Hematopoietic multipotent progenitor cell treated with erythropoietin and hydrocortisone succinate and interleukin-3 and kit ligand, for 17 days (in vitro differentiated cells): ENCODE measurements around the gene SCAMP1.
A peak's percentile ranks its signal among the peaks of the same experiment; 100 is the strongest.
"Not testable (repeated sequence)": the region's sequence is repeated elsewhere in the genome, so short reads cannot be mapped to it uniquely, and the experiment has no call there.

ENCODE experiments used
- DNase-seq: peaks from one replicate; pipeline ENCODE4 v3.0.0-alpha.2; 2015; ENCODE audit warnings: low spot score

Gene SCAMP1

GRCh38 chr5:78359831-78360673 is at the start of gene SCAMP1:
SCAMP1 (plus strand) TSS chr5:78360617; CDS start chr5:78360672, 55 bp downstream.
- peak; percentile 89 for DNase-seq

GRCh38 chr5:78317515-78317914 is 42.9 kb upstream of the SCAMP1 start:
- DNase-seq = no peak

DNA sequence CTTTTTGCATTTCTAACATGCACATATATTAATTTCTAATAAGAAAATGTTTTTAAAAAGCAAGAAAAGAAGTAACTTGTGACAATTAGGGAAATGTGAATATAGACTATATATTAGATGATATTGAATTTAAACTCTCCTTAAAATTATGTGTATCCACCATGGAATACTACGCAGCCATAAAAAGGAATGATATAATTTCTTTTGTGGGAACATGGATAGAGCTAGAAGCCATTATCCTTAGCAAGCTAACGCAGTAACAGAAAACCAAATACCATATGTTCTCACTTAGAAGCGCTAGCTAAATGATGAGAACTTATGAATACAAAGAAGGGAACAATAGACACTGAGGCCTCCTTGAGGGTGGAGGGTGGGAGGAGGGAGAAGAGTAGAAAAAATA is 42.1 kb upstream of the SCAMP1 start:
- DNase-seq = no peak

GRCh38 chr5:78320401-78320800 is 40.0 kb upstream of the SCAMP1 start:
- DNase-seq = peak; percentile 9

DNA sequence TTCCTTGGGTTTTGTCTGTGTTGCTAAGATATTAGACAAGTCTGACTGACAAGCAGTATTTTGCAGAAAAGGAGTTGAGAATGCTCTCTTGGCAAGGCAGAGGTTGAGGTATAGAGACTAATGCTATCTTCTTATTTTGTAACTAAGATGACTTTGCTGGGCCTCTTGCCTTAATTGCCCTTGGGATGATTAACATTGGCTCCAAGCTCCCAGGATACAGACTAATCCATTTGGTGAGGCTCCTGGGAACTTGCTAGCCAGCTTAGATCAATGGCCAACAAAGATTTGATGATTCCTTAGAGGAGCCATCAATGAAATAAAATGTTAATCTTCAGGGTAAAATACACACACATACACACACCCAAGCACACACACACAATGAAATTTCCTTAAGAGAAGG is 37.2 kb upstream of the SCAMP1 start:
- no peak for DNase-seq

- no peak for DNase-seq
Measured at GRCh38 chr5:78326930-78327329, 33.5 kb upstream of the SCAMP1 start.

DNA sequence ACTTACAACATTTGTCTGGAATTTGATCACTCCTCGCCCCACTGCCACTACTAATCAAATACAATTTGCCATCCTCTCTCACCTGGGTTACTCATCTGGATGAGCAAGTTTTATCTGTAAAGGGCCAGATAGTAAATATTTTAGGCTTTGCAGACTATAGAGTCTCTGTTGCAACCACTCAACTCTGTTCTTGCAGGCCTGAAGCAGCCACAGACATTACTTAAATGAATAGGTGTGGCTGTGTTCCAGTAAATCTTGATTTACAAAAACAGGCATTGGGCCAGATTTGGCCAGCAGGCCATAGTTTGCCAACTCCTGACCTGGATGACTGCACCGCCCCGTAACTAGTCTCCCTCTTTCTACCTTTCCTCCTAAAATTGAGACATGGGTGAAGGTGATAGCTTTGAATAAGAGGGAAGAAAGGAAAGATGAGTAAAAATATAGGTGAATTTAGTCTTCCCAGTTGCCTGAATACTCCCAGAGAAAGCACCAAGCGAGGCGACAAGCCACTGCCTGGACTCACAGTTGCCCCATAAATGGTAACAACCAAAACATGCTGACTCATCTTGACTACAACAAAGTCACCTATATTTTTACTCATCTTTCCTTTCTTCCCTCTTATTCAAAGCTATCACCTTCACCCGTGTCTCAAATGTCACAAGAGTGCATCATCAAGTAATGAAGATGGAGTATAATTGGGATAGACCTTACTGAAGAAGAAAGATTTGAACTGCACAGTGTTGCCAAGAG is 32.5 kb upstream of the SCAMP1 start:
- DNase-seq = no peak

GRCh38 chr5:78328585-78329173 is 31.7 kb upstream of the SCAMP1 start:
- no peak for DNase-seq

GRCh38 chr5:78331523-78332080 is 28.8 kb upstream of the SCAMP1 start:
- DNase-seq = no peak

GRCh38 chr5:78334811-78335210 is 25.6 kb upstream of the SCAMP1 start:
- no peak for DNase-seq

- DNase-seq = no peak
Measured at GRCh38 chr5:78335976-78336375, 24.4 kb upstream of the SCAMP1 start.

GRCh38 chr5:78336698-78337097 is 23.7 kb upstream of the SCAMP1 start:
- no peak for DNase-seq

GRCh38 chr5:78339617-78340436 is 20.6 kb upstream of the SCAMP1 start:
- no peak for DNase-seq

DNA sequence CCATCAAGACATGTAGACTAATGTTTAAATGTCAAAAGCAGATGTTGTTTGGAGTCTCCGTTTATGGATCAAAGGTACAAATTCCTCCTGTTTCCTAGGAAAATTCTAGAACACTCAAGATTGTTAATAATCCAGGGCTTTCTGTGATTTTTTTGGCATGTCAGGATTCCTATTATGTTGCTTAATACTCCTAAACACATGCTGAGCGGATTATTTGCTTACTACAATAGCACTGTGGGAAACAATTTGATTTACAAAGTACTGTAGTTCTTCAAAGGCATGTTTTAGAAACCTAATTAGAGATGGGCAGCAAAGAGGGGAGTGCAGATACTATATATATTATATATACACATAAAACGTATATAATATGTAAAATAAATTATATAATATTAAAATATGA is 19.0 kb upstream of the SCAMP1 start:
- DNase-seq = no peak

DNA sequence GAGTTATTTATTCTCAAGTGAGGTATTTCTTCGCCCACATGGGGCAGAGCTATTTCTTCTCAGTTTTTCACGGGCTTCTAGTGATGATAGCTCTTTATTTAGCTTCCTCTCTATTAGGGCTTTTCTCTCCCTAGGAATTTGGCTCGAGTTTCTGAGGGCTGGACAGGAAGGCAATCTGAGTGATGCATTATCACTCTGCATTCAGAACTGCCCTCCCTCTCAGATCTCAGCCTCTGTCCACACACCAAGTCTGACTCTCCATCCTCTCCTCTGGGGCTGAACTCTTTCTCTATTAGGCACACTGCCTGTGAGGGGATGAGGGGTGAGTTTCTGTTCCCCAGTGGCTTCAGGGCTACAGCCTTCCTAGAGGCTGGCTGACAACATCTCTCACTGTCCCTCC is 14.9 kb upstream of the SCAMP1 start:
- DNase-seq = no peak

- DNase-seq = no peak
Measured at GRCh38 chr5:78353520-78353919, 6.9 kb upstream of the SCAMP1 start.

DNA sequence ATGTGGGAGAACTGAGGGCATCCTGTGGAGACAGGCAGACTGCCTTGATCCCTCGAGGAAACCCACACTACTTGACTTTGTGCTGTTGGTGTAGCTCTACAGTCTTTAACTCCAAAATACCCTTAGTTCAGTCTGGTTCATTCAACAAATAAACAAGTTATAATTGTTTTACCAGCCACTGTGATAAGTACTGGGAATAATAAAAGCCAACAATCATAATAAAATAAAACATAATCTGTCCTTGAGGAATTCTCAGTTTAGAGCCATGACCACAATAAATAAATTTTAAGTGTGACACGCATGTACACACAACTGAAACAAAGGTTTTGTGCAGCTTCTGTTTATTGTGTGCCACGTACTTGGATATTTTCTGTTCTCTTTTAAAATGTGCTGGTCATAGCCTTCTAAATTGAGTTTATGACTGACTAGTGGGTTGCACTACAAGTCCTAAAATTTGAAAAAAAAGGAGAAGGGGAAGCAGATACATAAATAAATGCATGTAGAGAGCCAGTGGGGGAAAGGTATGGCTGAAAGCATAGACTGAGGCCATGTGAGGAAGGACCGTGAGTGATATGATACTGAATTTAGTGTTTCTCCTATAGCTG is 6.2 kb upstream of the SCAMP1 start:
- DNase-seq = no peak

- no peak for DNase-seq
Measured at GRCh38 chr5:78355561-78355960, 4.9 kb upstream of the SCAMP1 start.

- not testable (repeated sequence) for DNase-seq
Measured at GRCh38 chr5:78359455-78359830, 974 bp upstream of the SCAMP1 start.

DNA sequence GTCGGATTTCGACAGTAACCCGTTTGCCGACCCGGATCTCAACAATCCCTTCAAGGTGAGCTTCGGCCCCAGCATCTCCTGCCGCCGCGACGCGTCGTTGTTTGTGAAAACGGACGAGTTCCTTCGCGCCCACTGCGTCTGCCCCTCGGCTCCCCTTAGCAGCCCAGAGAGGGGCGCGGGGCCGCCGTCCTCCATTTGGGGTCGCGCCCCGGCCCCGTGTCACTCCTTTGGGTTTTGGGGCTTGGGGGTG is 182 bp downstream of the SCAMP1 start:
- no peak for DNase-seq

- peak; percentile 56 for DNase-seq
Measured at GRCh38 chr5:78360924-78361630, 660 bp downstream of the SCAMP1 start.
